Erythroblast (primary cell): ENCODE results near the gene FCN1.

Experiments
- GATA1 ChIP-seq: IDR thresholded peaks from 2 replicates; pipeline ENCODE4 v1.6.1; 2011; ENCODE audit warnings: low read depth, mild to moderate bottlenecking, control low read depth, low read length, moderate library complexity
- POLR2A ChIP-seq: IDR thresholded peaks from 2 replicates; pipeline ENCODE4 v1.6.1; 2011; ENCODE audit warnings: mild to moderate bottlenecking, low read length

DNA sequence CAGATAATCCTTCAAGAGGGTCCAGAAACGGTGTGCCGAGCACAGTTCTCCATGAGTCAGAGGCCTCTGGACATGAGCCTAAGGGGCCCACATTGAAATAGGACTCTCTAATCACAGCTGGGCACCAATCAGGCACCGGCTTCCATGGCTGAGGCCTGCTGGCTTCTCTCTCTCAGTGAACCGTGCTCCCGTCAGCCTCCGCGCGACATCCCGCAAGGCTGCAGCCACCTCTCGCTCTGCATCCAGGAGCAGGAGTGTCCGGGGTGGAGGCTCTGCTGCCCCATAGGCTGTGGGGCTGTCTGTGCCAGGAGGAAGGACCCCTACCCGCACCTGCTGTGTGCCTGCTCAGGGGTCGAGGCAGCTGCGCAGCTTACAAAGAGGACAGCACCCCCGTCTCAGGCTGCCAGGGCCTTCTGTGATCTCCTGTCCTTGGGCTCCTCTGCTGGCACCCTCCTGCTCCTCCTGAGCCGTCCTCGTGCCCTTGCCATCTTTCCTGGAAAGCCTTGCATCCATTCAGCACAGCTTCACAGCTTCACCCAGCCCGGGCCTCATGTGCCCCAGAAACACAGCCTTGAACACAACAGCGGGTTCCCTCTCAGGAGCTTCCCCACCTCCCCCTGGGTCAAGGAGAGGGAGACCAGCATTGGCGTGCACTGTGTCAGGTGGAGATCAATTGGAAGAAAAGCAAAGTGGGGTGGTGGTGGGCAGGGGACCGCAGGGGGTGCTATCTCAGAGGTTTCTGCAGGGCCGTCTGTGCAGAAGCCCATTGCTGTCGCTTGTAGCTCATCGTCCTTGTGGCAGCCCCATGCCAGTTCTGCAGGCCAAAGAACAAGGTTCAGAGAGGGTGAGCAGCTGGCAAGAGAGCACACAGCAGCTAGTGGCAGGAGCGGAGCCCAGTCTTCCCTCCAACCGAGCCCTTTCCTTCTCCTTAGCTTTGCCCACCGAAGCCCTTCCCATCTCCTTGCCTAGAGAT is 22.8 kb upstream of the FCN1 start:
- TF ChIP-seq POLR2A (no peak), GATA1 (no peak)
